Femur (tissue), 1 donor: ENCODE results near the gene RAB3B.
"Not testable (repeated sequence)": the region's sequence is repeated elsewhere in the genome, so short reads cannot be mapped to it uniquely, and the experiment has no call there.

Experiments
- DNase-seq: peaks from one replicate; pipeline ENCODE4 v3.0.0-alpha.2; 2017

Gene RAB3B

DNA sequence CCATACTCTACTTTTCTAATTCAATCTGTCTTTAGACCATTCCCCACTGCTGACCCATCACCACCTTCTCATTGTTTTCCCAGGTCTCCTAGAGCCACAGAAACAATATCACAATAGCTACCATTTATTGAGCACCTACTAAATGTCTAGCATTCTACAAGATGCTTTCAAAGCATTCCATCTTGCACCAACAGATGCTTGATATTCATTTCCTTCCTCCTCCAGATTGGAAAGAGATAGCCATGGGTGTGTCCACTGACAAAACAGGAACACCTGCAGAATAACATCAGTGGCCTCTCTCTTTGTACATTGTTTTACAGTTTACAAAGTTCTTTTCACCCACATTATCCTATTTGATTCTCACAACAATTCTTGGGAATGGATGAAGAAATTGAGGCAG is 2.2 kb downstream of the RAB3B start:
- no peak for DNase-seq

DNA sequence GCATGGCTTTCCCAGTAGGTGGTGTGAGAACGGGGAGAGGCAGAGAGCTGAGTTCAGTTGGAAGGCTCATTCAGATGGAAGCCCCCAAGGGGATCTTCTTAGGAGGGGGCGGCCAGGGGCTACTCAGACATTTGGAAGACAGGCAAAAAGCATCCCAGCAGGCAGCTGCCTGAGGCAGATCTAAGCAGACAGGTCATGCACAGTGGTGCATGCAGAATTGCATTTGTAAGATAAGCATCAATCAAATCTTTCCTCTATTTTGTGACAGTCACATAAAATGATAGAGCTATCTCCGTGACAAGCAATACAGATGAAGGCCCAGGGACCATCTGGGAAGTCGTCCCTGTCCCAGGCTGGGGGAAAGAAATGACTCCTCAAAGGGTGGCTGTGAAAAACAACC is 3.8 kb downstream of the RAB3B start:
- no peak for DNase-seq

DNA sequence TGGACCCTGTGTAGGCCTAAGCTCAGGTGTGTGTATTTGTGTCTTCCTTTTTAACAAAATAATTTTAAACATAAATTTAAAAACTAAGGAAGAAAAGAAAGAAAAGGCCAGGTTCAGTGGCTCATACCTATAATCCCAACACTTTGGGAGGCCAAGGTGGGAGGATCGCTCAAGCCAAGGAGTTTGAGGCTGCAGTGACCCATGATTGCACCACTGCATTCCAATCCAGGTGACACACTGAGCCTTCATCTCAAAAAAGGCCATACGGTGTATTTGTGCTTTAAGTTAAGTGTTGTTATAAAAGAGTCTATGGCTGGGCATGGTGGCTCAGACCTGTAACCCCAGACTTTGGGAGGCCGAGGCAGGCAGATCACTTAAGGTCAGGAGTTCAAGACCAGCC is 8.3 kb downstream of the RAB3B start:
- DNase-seq = no peak

GRCh38 chr1:51981555-51981954 is 8.9 kb downstream of the RAB3B start:
- DNase-seq = no peak

DNA sequence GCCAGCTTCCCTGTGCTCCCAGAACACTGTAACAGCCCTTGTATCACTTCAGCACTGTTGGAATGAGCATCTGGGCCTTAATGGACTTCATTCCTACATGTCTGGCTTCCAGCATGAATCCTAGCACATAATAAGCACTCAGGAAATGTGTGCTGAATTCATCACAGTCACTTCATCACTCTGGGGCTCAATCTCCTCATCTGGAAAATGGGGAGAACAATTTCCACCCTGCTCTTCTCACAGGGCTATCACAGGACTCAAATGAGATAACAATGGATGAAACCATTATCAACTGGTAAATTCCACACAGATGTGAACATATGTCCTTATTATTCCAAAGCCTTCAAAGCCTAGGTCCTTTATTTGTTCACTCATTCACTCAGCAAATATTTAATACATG is 12.4 kb downstream of the RAB3B start:
- no peak for DNase-seq

DNA sequence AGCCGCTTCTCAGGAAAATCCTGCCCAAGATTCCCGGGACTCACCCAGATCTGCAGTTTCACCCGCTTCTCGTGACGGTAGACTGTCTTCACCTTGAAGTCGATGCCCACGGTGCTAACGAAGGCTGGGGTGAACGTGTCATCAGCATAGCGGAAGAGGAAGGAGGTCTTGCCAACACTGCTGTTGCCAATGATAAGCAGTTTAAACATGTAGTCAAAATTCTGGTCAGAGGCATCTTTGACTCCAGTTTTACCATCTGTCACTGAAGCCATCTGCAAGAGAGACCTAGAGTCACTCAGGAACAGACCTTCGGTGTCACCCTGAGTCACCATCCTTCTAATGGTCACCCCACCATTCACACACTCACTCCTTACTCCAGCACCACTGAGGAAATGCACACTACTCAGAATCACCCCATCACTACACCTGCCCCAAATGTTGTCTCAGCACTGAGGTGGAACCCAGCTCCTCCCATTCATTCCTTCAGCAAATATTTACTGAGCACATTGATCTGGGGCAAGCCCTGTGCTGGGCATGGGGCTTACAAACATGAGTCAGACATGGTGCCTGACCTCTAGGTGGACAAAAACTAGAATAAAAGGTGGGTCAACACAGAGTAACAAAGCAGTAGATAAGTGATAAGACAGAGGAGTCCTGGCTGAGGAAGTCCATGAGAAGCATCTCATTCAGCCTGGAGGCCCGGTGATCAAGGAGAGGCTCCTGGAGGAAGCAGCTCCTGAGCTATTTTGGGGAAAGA is 13.5 kb downstream of the RAB3B start:
- DNase-seq = no peak

DNA sequence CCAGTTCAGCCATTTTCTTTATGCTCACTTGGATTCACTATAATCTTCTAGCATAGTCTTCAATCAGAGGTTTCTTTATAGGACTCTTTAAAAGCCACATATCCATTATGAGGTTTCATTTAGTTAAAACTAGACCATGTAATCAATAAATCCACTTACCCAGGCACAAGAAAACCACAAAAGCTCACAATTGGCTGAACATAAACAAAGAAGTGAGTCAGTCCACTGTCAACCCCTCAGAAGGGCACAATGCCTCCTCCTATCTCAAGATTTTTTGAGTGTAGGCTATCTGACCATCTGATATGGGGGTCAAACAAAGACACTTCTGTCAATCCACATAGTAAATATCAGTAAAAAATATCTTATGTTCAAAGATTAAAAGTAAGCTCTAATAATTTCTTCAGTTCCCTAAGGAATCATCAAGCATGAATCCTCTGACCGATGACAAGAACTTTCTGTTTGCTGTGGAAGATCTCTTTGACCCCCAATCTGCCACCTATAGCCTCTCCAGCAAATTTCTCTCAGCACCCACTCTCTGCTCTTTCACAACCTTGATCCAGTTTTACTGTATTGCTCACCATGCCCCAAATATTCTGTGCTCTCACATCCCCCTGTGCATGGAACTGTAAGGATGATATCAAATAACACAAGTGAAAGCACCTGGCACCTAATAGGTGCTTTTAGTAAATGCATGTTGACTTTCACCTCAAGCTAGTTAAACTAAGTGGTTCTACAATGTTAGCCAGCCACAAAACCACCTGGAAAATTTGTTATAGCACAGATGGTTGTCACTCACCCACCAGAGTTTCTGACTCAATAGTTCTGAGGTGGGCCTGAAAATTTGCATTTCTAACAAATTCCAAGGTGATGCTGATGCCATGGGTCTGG is 16.7 kb downstream of the RAB3B start:
- no peak for DNase-seq

- no peak for DNase-seq
Measured at GRCh38 chr1:51969038-51969705, 21.3 kb downstream of the RAB3B start.

DNA sequence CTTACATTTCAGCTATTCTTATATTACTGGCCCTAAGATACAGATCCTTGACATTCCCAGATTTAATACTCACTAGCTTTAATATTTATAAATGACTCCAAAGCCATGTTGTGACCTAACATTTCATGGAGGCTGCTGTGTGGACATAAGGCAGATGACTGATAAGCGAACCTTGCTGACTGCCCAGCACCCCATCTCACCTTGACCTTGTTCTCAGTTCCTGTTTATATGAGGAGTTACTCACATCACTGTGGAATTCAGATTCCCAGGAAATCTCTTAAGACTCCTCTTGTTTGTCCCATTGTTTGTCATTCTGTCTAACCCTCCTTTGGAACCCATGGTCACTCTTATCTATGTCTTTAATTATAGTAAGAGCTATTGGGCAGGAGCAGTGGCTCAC is 21.9 kb downstream of the RAB3B start:
- no peak for DNase-seq

GRCh38 chr1:51967213-51967791 is 23.2 kb downstream of the RAB3B start:
- DNase-seq = not testable (repeated sequence)

- DNase-seq = no peak
Measured at GRCh38 chr1:51966559-51966958, 23.9 kb downstream of the RAB3B start.

GRCh38 chr1:51964309-51964696 is 26.2 kb downstream of the RAB3B start:
- no peak for DNase-seq

DNA sequence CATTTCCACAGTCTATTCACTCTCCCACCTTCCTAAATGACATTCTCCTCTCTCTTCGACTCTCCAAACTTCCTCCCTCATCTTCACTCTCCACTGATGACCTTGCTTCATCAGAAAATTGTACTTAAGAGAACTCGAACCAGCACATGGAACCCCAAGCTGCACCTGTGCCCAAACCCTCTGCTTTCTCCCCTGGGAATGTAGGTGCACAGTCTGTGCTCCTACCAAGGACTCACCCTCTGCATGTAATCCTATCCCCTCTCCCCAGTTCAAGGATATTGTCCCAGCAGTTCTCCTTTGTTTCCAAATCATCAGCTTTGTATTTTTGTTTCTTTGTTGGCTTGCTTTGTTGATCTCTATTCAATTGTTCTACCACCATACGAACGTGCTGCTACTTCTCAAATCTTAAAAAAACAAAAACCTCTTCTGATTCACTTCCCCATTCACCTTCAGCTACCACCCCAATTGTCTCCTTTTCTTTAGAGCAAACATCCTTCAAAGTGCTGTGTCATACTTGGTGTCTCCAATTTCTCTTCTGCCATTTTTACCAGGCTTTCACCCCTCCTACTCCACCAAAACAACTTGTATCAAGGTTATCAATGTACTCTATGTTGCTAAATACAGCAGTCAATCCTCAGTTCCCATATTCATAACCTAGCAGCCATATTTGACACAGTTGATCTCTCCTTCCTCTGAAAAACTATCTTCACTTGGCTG is 26.8 kb downstream of the RAB3B start:
- no peak for DNase-seq

GRCh38 chr1:51962486-51963356 is 27.8 kb downstream of the RAB3B start:
- DNase-seq = no peak

GRCh38 chr1:51961954-51962353 is 28.5 kb downstream of the RAB3B start:
- no peak for DNase-seq

- DNase-seq = no peak
Measured at GRCh38 chr1:51961231-51961630, 29.3 kb downstream of the RAB3B start.

- DNase-seq = no peak
Measured at GRCh38 chr1:51960262-51960661, 30.2 kb downstream of the RAB3B start.

DNA sequence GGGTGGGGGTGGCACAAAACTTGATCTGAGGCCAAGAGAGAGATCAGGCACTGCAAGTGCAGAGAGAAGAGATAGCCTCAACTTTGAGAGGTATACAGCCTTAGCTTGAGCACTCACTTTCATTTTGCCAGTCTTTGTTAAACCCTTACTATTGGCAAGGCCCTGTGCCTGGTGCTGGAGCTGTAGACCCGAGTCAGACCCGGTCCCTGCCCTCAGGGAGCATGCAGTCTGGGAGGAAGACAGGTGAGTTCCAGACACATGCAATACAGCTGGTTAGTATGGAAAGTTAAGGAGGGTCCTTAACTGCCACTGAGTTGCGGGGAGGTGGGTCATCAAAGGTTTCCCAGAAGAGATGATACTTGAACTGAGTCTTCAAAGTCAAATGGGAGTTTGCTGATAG is 31.7 kb downstream of the RAB3B start:
- no peak for DNase-seq

DNA sequence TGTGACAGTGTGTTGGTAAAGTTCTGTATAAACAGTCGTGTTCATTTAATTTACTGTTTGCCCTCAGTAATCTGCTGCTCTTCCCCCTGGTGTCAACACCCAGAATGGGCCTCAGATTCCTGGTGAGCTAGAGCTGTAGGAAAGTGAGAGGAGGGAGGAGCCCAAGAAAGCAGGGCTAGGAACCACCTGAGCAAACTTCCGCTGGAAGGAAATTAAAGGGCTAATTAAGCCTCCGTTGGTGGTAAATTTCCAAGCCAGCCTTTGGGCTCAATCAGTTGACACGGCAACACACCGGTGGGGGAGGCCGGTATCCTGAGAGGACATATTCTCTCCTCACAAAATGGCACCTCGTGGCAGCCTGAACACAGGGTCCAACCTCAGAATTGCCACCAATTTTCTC is 32.9 kb downstream of the RAB3B start:
- no peak for DNase-seq

DNA sequence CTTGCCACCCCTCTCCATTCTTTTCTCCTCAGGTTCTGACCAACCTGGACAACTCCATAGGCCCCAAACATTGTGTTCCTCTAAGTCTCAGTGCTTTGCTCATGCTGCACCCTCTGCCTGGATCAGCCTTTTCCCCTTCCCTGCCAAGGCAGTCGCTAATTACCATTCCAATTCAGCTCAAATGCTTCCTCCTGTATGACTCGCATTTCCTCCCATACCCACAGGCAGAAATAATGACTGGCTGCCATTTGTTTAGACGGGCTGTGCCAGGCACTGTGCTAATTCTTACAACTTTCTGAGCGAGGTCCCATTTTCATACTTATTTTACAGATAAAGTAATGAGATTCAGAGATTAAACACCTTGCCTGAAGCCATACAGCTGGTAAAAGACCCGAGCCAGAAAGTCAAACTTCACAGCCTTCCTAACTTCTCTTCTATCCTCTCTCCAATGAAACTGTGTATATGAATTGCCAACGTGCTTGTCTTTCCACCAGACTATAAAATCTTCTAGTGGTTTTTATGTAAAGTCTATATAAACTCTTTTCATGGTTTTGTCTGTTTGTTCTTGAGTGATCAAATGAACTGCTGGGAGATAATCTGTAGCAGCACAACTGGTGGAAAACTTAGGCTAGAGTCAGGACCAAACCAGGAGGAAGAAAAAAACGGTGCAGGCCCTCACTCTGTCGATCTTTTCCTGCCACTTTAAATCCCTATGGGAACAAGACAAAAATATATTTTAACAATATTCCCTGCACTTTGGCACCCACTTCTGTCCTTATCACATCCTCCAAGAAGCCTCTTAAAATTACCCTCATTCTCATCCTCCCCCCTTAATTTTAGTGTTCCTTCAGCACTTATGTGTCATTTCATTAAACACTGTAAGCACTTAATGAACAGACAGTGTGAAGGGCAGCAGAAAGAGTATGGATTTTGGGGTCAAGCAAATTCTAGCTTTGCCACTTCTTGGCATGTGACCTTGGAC is 33.7 kb downstream of the RAB3B start:
- DNase-seq = no peak
